NB4 (cell line): ENCODE results near the gene PRADC1.

ENCODE experiments used
- MAX ChIP-seq: IDR thresholded peaks from 2 replicates; pipeline ENCODE4 v1.6.1; 2011; ENCODE audit warnings: low read depth, low read length
- MYC ChIP-seq: IDR thresholded peaks from 2 replicates; pipeline ENCODE4 v1.6.1; 2011; ENCODE audit warnings: low read depth, low read length
- POLR2A ChIP-seq: IDR thresholded peaks from 2 replicates; pipeline ENCODE4 v1.6.1; 2011; ENCODE audit warnings: mild to moderate bottlenecking; ENCODE audit not compliant: insufficient read length; ENCODE audit errors: extremely low read depth
- TF ChIP-seq, protein P1 (sequence below): IDR thresholded peaks from one replicate; pipeline ENCODE4 v1.5.1; 2012; ENCODE audit warnings: low read depth, low read length

- no peak for TF ChIP-seq MAX
- TF ChIP-seq, protein P1, sequence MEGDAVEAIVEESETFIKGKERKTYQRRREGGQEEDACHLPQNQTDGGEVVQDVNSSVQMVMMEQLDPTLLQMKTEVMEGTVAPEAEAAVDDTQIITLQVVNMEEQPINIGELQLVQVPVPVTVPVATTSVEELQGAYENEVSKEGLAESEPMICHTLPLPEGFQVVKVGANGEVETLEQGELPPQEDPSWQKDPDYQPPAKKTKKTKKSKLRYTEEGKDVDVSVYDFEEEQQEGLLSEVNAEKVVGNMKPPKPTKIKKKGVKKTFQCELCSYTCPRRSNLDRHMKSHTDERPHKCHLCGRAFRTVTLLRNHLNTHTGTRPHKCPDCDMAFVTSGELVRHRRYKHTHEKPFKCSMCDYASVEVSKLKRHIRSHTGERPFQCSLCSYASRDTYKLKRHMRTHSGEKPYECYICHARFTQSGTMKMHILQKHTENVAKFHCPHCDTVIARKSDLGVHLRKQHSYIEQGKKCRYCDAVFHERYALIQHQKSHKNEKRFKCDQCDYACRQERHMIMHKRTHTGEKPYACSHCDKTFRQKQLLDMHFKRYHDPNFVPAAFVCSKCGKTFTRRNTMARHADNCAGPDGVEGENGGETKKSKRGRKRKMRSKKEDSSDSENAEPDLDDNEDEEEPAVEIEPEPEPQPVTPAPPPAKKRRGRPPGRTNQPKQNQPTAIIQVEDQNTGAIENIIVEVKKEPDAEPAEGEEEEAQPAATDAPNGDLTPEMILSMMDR, result no peak
- no peak for TF ChIP-seq POLR2A
- no peak for TF ChIP-seq MYC
Observed at GRCh38 chr2:73218298-73218697, 14.7 kb downstream of the PRADC1 start.
